H1 (cell line): ENCODE measurements around the gene FSTL4.

Experiments used
- RXRA ChIP-seq: IDR thresholded peaks from 2 replicates; pipeline ENCODE4 v1.6.1; 2011; ENCODE audit warnings: low read depth, mild to moderate bottlenecking, low read length, moderate library complexity; ENCODE audit not compliant: insufficient read depth
- SIX5 ChIP-seq: IDR thresholded peaks from 2 replicates; pipeline ENCODE4 v1.6.1; 2011; ENCODE audit warnings: mild to moderate bottlenecking, low read depth, low read length

DNA sequence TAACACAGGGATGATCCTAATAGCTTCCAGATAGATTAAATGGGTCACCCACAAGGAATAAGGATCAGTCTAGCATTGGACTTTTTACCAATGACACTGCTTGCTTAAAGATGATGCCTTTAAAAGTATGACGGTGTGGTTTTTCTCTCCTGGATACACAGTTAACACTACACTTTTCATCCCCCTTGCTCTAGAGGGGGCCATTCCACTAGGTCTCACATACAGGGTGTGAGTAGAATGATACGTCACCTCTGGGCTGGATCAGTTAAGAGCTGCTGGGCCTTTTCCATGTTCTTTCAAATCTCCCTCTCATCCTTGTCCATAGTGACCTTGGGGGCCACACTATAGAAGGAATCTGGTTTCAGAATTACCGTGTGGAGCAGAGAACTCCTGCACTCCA lies 140.6 kb downstream of the FSTL4 start:
- TF ChIP-seq RXRA, result no peak
- TF ChIP-seq SIX5, result no peak
